OCI-LY7 (cell line): ENCODE results near the gene MAPKAPK5.

Source experiments
- EZH2phosphoT487 ChIP-seq: fragments of 200-600 bp; sonication (generic); IDR thresholded peaks from 2 replicates; pipeline ENCODE4 v1.6.1; 2018; ENCODE audit warnings: low read depth, borderline replicate concordance, mild to moderate bottlenecking, mixed run types, antibody characterized with exemption, low read length, moderate library complexity, mixed read lengths
- TF ChIP-seq, protein P1 (sequence below): fragments of 200-600 bp; sonication (generic); conservative IDR thresholded peaks from 2 replicates; pipeline ENCODE4 v1.5.1; 2014; ENCODE audit warnings: mild to moderate bottlenecking, antibody characterized with exemption, low read length, moderate library complexity, mixed read lengths

DNA sequence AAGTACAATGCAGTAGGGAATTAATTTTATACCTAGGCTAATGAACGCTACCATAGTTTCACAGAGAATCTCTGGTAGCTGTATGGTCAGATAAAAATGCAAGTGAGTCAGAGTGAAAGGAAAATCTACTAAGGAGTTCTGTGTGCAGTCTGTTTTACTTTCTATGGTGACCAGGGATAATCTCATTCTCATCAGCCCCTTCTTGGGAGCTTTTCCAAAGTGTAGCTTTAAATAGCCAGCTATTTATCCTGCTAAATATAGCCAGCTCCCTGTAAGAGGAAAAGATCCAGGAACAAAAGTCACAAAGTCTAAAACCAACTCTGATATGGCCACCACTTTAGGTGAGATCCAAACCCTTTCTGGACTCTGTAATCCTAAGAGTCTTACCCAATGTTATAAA is 95.4 kb downstream of the MAPKAPK5 start:
- no peak for TF ChIP-seq EZH2phosphoT487
- TF ChIP-seq, protein P1, sequence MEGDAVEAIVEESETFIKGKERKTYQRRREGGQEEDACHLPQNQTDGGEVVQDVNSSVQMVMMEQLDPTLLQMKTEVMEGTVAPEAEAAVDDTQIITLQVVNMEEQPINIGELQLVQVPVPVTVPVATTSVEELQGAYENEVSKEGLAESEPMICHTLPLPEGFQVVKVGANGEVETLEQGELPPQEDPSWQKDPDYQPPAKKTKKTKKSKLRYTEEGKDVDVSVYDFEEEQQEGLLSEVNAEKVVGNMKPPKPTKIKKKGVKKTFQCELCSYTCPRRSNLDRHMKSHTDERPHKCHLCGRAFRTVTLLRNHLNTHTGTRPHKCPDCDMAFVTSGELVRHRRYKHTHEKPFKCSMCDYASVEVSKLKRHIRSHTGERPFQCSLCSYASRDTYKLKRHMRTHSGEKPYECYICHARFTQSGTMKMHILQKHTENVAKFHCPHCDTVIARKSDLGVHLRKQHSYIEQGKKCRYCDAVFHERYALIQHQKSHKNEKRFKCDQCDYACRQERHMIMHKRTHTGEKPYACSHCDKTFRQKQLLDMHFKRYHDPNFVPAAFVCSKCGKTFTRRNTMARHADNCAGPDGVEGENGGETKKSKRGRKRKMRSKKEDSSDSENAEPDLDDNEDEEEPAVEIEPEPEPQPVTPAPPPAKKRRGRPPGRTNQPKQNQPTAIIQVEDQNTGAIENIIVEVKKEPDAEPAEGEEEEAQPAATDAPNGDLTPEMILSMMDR: no peak
